CD8-positive, alpha-beta memory T cell (primary cell): ENCODE results near the gene SPPL3. TPM values are rescaled to one million over a fixed set of nuclear protein-coding genes. Genes with fewer than 3 reads are reported as not detected.
"Not testable (repeated sequence)": the region's sequence is repeated elsewhere in the genome, so short reads cannot be mapped to it uniquely, and the experiment has no call there.

Experiments used
- CTCF ChIA-PET: fragments of 350-600 bp; sonication (Branson Sonifier 250); formaldehyde crosslinking; loops from one replicate; lab custom pipeline; 2021; ENCODE audit warnings: antibody characterized with exemption; lab: Charles Lee
- POLR2A ChIA-PET: fragments of 350-600 bp; sonication (Branson Sonifier 250); formaldehyde crosslinking; loops from one replicate; lab custom pipeline; 2021; ENCODE audit warnings: antibody characterized with exemption; lab: Charles Lee
- DNase-seq, 5 donors: peaks; one replicate each; pipeline versions ENCODE4 v3.0.0 to v3.0.0-alpha.2; 2020 to 2022; ENCODE audit warnings: mixed read lengths in 1 of 5
- H3K27ac ChIP-seq: one replicate; pipeline ENCODE4 v1.7.0; 2013; ENCODE audit warnings: low read depth, mild to moderate bottlenecking, low read length, moderate library complexity
- H3K27me3 ChIP-seq: 2 replicates; pipeline ENCODE4 v1.7.0; 2013; ENCODE audit warnings: low read length, mild to moderate bottlenecking; ENCODE audit not compliant: insufficient read depth, poor library complexity, severe bottlenecking
- H3K36me3 ChIP-seq: 2 replicates; pipeline ENCODE4 v1.7.0; 2013; ENCODE audit warnings: mild to moderate bottlenecking, low read length, moderate library complexity; ENCODE audit not compliant: insufficient read depth
- H3K4me1 ChIP-seq: 2 replicates; pipeline ENCODE4 v1.7.0; 2013; ENCODE audit warnings: mild to moderate bottlenecking, low read length, moderate library complexity; ENCODE audit not compliant: insufficient read depth
- H3K4me3 ChIP-seq: 2 replicates; pipeline ENCODE4 v1.7.0; 2013; ENCODE audit warnings: mild to moderate bottlenecking, low read length
- H3K9me3 ChIP-seq: 2 replicates; pipeline ENCODE4 v1.7.0; 2013; ENCODE audit warnings: mild to moderate bottlenecking, low read length
- H3K27ac Mint-ChIP-seq, 8 donors: one replicate each; pipeline ENCODE4 v1.8.0; 2020 to 2021; ENCODE audit warnings: mixed read lengths in 8 of 8, mild to moderate bottlenecking in 6 of 8, inconsistent platforms in 3 of 8, moderate library complexity in 3 of 8
- H3K27me3 Mint-ChIP-seq, 2 donors: one replicate each; pipeline ENCODE4 v1.8.0; 2020 to 2021; ENCODE audit warnings: mixed read lengths in 2 of 2, mild to moderate bottlenecking in 1 of 2, moderate library complexity in 1 of 2
- H3K36me3 Mint-ChIP-seq, 3 donors: one replicate each; pipeline ENCODE4 v1.8.0; 2020 to 2021; ENCODE audit warnings: mixed read lengths in 3 of 3, inconsistent platforms in 1 of 3, mild to moderate bottlenecking in 1 of 3
- H3K4me1 Mint-ChIP-seq, 3 donors: one replicate each; pipeline ENCODE4 v1.8.0; 2020 to 2021; ENCODE audit warnings: mixed read lengths in 3 of 3, inconsistent platforms in 1 of 3, mild to moderate bottlenecking in 1 of 3
- H3K4me3 Mint-ChIP-seq, 7 donors: one replicate each; pipeline ENCODE4 v1.8.0; 2020 to 2021; ENCODE audit warnings: mixed read lengths in 7 of 7, mild to moderate bottlenecking in 6 of 7, moderate library complexity in 4 of 7, inconsistent platforms in 2 of 7
- H3K9me3 Mint-ChIP-seq, 5 donors: one replicate each; pipeline ENCODE4 v1.8.0; 2020 to 2022; ENCODE audit warnings: mixed read lengths in 5 of 5, mild to moderate bottlenecking in 3 of 5, moderate library complexity in 2 of 5, inconsistent platforms in 1 of 5
- polyA plus RNA-seq: library from polyadenylated mRNA; unstranded; fragments of 300-500 nt; fragmentation: Illumina TruSeq; gene quantifications from one replicate; pipeline ENCODE4 v1.2.3, GENCODE V29; 2021
- total RNA-seq, 2 experiments: library from RNA; stranded (reverse); gene quantifications; one replicate each; pipeline ENCODE4 v1.2.3, GENCODE V29; 2021

Gene SPPL3
- total and polyA plus RNA-seq, 3 experiments from 2014 or later = 33.1 to 35.6 (median 34.9) TPM

- not testable (repeated sequence) for H3K27ac Mint-ChIP-seq, H3K4me3 ChIP-seq, DNase-seq, H3K27ac ChIP-seq, H3K9me3 Mint-ChIP-seq, H3K27me3 ChIP-seq, H3K9me3 ChIP-seq, H3K36me3 ChIP-seq, H3K27me3 Mint-ChIP-seq
- H3K4me3 Mint-ChIP-seq = peak overlapping the region in 1 of 7 donors; percentile 6
- peaks cover 23% of the 10 kb centered on the region for H3K4me1 ChIP-seq
- peaks cover 0 to 26% (median 5%) of the 10 kb centered on the region in 3 donors for H3K36me3 Mint-ChIP-seq
- POLR2A ChIA-PET = interaction anchor here (0.6 kb wide), 1 partner anchor 348 kb away, joined by 4 read pairs; no protein-coding TSS in a partner anchor
- CTCF ChIA-PET = interaction anchor here (0.7 kb wide), 1 partner anchor 207 kb away, joined by 3 read pairs; no protein-coding TSS in a partner anchor
- H3K4me1 Mint-ChIP-seq = peaks cover 51 to 60% (median 60%) of the 10 kb centered on the region in 3 donors
These were observed 3.1 kb downstream of the SPPL3 start for GRCh38 chr12:120901101-120901500.

- no peak for DNase-seq
These were observed 8.6 kb downstream of the SPPL3 start for GRCh38 chr12:120895532-120895931.

GRCh38 chr12:120892265-120892664 is 11.9 kb downstream of the SPPL3 start:
- H3K27me3 ChIP-seq = no peaks in the 10 kb centered on the region
- ChIA-PET CTCF (interaction anchor here (0.7 to 1.2 kb wide), 2 partner anchors 422 to 1801 kb away, joined by 3 read pairs; no protein-coding TSS in a partner anchor), POLR2A (interaction anchor here (1.4 kb wide), 1 partner anchor 12 kb away, joined by 6 read pairs; the partner anchor contains the start of gene SPPL3)
- Mint-ChIP-seq H3K9me3 (no peaks in the 10 kb centered on the region), H3K36me3 (peaks cover 0 to 26% (median 9%) of the 10 kb centered on the region in 3 donors), H3K4me1 (peaks cover 46 to 75% (median 72%) of the 10 kb centered on the region in 3 donors), H3K4me3 (no peak overlapping the region), H3K27me3 (no peaks in the 10 kb centered on the region), H3K27ac (peak overlapping the region in 3 of 8 donors; percentile 14 to 61 (median 33))
- no peak overlapping the region for H3K27ac ChIP-seq
- DNase-seq = no peak
- peaks cover 28% of the 10 kb centered on the region for H3K4me1 ChIP-seq
- H3K9me3 ChIP-seq = no peaks in the 10 kb centered on the region
- H3K36me3 ChIP-seq = no peaks in the 10 kb centered on the region
- no peak overlapping the region for H3K4me3 ChIP-seq

More at GRCh38 chr12:120895532-120895931, 8.6 kb downstream of the SPPL3 start:
- peaks cover 21% of the 10 kb centered on the region for H3K4me1 ChIP-seq
- Mint-ChIP-seq H3K4me3 (no peak overlapping the region), H3K27ac (no peak overlapping the region), H3K36me3 (peaks cover 0 to 38% (median 10%) of the 10 kb centered on the region in 3 donors), H3K9me3 (no peaks in the 10 kb centered on the region), H3K4me1 (peaks cover 53 to 78% (median 77%) of the 10 kb centered on the region in 3 donors), H3K27me3 (no peaks in the 10 kb centered on the region)
- no peaks in the 10 kb centered on the region for H3K9me3 ChIP-seq
- ChIA-PET CTCF (no interaction called here), POLR2A (no interaction called here)
- no peaks in the 10 kb centered on the region for H3K27me3 ChIP-seq
- no peaks in the 10 kb centered on the region for H3K36me3 ChIP-seq
- no peak overlapping the region for H3K27ac ChIP-seq
- H3K4me3 ChIP-seq = no peak overlapping the region

GRCh38 chr12:120890963-120891362 is 13.2 kb downstream of the SPPL3 start:
- Histone ChIP-seq H3K4me3 (no peak overlapping the region), H3K36me3 (no peaks in the 10 kb centered on the region), H3K4me1 (peaks cover 35% of the 10 kb centered on the region), H3K27ac (no peak overlapping the region), H3K9me3 (no peaks in the 10 kb centered on the region), H3K27me3 (no peaks in the 10 kb centered on the region)
- Mint-ChIP-seq H3K27me3 (no peaks in the 10 kb centered on the region), H3K4me1 (peaks cover 48 to 76% (median 74%) of the 10 kb centered on the region in 3 donors), H3K4me3 (no peak overlapping the region), H3K9me3 (no peaks in the 10 kb centered on the region), H3K36me3 (peaks cover 0 to 26% (median 9%) of the 10 kb centered on the region in 3 donors), H3K27ac (no peak overlapping the region)
- DNase-seq = no peak
- POLR2A ChIA-PET = interaction anchor here (1.4 kb wide), 1 partner anchor 13 kb away, joined by 6 read pairs; the partner anchor contains the start of gene SPPL3
- CTCF ChIA-PET = interaction anchor here (0.9 to 1.2 kb wide), 2 partner anchors 15 to 421 kb away, joined by 3 read pairs; no protein-coding TSS in a partner anchor

GRCh38 chr12:120887253-120888043 is 16.7 kb downstream of the SPPL3 start:
- H3K36me3 Mint-ChIP-seq = peaks cover 0 to 16% (median 5%) of the 10 kb centered on the region in 3 donors
- Histone ChIP-seq H3K4me3 (no peak overlapping the region), H3K27ac (no peak overlapping the region), H3K36me3 (no peaks in the 10 kb centered on the region), H3K27me3 (no peaks in the 10 kb centered on the region), H3K4me1 (peaks cover 50% of the 10 kb centered on the region), H3K9me3 (no peaks in the 10 kb centered on the region)
- H3K27me3 Mint-ChIP-seq = no peaks in the 10 kb centered on the region
- peaks cover 58 to 84% (median 80%) of the 10 kb centered on the region in 3 donors for H3K4me1 Mint-ChIP-seq
- CTCF ChIA-PET = interaction anchor here (1.0 kb wide), 1 partner anchor 36 kb away, joined by 3 read pairs; no protein-coding TSS in a partner anchor
- H3K4me3 Mint-ChIP-seq = no peak overlapping the region
- H3K9me3 Mint-ChIP-seq = no peaks in the 10 kb centered on the region
- POLR2A ChIA-PET = no interaction called here
- DNase-seq = no peak
- H3K27ac Mint-ChIP-seq = peak overlapping the region in 1 of 8 donors; percentile 66

- Histone ChIP-seq H3K27ac (no peak overlapping the region), H3K36me3 (no peaks in the 10 kb centered on the region), H3K9me3 (no peaks in the 10 kb centered on the region), H3K4me1 (peaks cover 42% of the 10 kb centered on the region), H3K4me3 (no peak overlapping the region), H3K27me3 (no peaks in the 10 kb centered on the region)
- Mint-ChIP-seq H3K27me3 (no peaks in the 10 kb centered on the region), H3K36me3 (peaks cover 0 to 11% (median 3%) of the 10 kb centered on the region in 3 donors), H3K27ac (peak overlapping the region in 6 of 8 donors; percentile 0 to 80 (median 40)), H3K4me3 (peak overlapping the region in 6 of 7 donors; percentile 2 to 51 (median 32)), H3K4me1 (peaks cover 59 to 86% (median 83%) of the 10 kb centered on the region in 3 donors), H3K9me3 (no peaks in the 10 kb centered on the region)
- DNase-seq = peak in 2 of 5 donors; percentile 5 to 16
- ChIA-PET POLR2A (no interaction called here), CTCF (interaction anchor here (0.9 to 1.0 kb wide), 2 partner anchors 17 to 35 kb away, joined by 3 to 4 read pairs; no protein-coding TSS in a partner anchor)
These were observed 17.7 kb downstream of the SPPL3 start for GRCh38 chr12:120886199-120887018.

GRCh38 chr12:120885521-120885920 is 18.6 kb downstream of the SPPL3 start:
- Mint-ChIP-seq H3K9me3 (no peaks in the 10 kb centered on the region), H3K4me3 (peak overlapping the region in 1 of 7 donors; percentile 15), H3K4me1 (peaks cover 55 to 83% (median 82%) of the 10 kb centered on the region in 3 donors), H3K27me3 (no peaks in the 10 kb centered on the region), H3K27ac (peak overlapping the region in 1 of 8 donors; percentile 33), H3K36me3 (peaks cover 0 to 12% (median 3%) of the 10 kb centered on the region in 3 donors)
- Histone ChIP-seq H3K4me1 (peaks cover 36% of the 10 kb centered on the region), H3K4me3 (no peak overlapping the region), H3K36me3 (no peaks in the 10 kb centered on the region), H3K9me3 (no peaks in the 10 kb centered on the region), H3K27ac (no peak overlapping the region), H3K27me3 (no peaks in the 10 kb centered on the region)
- ChIA-PET CTCF (interaction anchor here (0.9 kb wide), 1 partner anchor 17 kb away, joined by 4 read pairs; no protein-coding TSS in a partner anchor), POLR2A (no interaction called here)
- no peak for DNase-seq
